Esophagus muscularis mucosa (tissue), 4 donors: Measurements from ENCODE around the gene UBE2L3.

ENCODE experiments used
- CTCF ChIP-seq, 3 experiments: fragments of 200-600 bp in 2 of 3; fragments of 450-650 bp in 1 of 3; sonication (generic) in 2 of 3; IDR thresholded peaks; one replicate each; pipeline ENCODE4 v1.5.1; 2017 to 2019; ENCODE audit warnings: antibody characterized with exemption in 3 of 3, mild to moderate bottlenecking in 2 of 3, moderate library complexity in 1 of 3
- EP300 ChIP-seq: sonication (generic); formaldehyde crosslinking; IDR thresholded peaks from one replicate; pipeline ENCODE4 v1.6.1; 2017; ENCODE audit warnings: antibody characterized with exemption
- POLR2A ChIP-seq: fragments of 450-650 bp; IDR thresholded peaks from one replicate; pipeline ENCODE4 v1.6.1; 2017; ENCODE audit warnings: antibody characterized with exemption, moderate library complexity, mild to moderate bottlenecking, low read depth
- POLR2AphosphoS5 ChIP-seq, 2 donors: sonication (generic); formaldehyde crosslinking; IDR thresholded peaks; one replicate each; pipeline ENCODE4 v1.6.1; 2017; ENCODE audit warnings: antibody characterized with exemption in 2 of 2

- TF ChIP-seq CTCF (IDR thresholded peaks at IDR 0.05): peak; percentile 81 to 92 (median 85)
- peak in 1 of 2 donors; percentile 9 for TF ChIP-seq POLR2AphosphoS5 (IDR thresholded peaks at IDR 0.05)
- no peak for TF ChIP-seq POLR2A
- no peak for TF ChIP-seq EP300
These were observed 79.4 kb downstream of the UBE2L3 start for GRCh38 chr22:21646608-21647590.
